HG02852 (cell line): ENCODE data around the gene XAGE5.
"Not testable (repeated sequence)": the region's sequence is repeated elsewhere in the genome, so short reads cannot be mapped to it uniquely, and the experiment has no call there.

Experiments used
- ATAC-seq: cut with Tn5 transposase; IDR thresholded peaks from one replicate; pipeline ENCODE4 v1.9.1; 2021; ENCODE audit warnings: mild to moderate bottlenecking, moderate library complexity; ENCODE audit not compliant: unreplicated experiment

Gene XAGE5

GRCh38 chrX:52811065-52811625, at the start of gene XAGE5:
XAGE5 (plus strand) TSS chrX:52811287; CDS start chrX:52812567, 1,280 bp downstream.
- no peak for ATAC-seq

DNA sequence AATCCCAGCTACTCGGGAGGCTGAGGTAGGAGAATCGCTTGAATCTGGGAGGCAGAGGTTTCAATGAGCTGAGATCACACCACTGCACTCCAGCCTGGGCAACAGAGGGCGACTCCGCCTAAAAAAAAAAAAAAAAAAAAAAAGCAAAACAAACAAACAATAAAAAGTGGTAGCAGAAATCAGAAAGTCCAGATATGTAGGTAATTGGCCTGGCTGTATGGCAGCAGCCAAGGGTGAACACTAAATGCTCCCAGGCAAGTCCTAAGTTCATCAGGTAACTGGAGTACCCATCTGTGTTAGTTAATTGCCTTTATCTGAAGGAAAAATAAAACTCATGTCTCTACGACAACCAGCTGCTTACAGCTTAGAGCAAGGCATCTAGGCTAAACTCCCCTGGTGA, 45.1 kb upstream of the XAGE5 start:
- not testable (repeated sequence) for ATAC-seq

- not testable (repeated sequence) for ATAC-seq
Measured at GRCh38 chrX:52773504-52773903, 37.6 kb upstream of the XAGE5 start.

- not testable (repeated sequence) for ATAC-seq
Measured at GRCh38 chrX:52797327-52797726, 13.8 kb upstream of the XAGE5 start, which contains the start of gene SPANXN5. SPANXN5 (minus strand) TSS chrX:52797427; CDS start chrX:52797348, 79 bp downstream.

DNA sequence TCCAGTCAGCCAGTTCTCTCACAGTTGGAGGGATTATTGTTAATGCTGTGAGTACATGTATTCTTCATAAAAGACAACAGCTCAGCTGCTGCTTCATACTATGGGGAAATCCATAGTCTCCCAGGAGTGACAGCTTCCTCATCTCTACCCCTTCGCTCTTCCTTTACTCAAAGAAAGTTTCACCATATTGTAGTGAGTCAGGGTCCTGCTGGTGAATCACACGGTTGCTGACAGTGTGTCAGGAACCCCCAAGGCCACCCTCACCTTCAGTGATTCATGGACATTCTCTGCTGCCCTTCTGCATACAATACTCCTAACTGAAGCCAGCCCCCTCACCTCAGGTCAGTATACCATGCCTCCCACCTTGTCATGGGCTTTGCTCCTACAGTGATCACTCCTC, 6.2 kb upstream of the XAGE5 start:
- ATAC-seq, result not testable (repeated sequence)

GRCh38 chrX:52819788-52820187, 8.7 kb downstream of the XAGE5 start:
- no peak for ATAC-seq

DNA sequence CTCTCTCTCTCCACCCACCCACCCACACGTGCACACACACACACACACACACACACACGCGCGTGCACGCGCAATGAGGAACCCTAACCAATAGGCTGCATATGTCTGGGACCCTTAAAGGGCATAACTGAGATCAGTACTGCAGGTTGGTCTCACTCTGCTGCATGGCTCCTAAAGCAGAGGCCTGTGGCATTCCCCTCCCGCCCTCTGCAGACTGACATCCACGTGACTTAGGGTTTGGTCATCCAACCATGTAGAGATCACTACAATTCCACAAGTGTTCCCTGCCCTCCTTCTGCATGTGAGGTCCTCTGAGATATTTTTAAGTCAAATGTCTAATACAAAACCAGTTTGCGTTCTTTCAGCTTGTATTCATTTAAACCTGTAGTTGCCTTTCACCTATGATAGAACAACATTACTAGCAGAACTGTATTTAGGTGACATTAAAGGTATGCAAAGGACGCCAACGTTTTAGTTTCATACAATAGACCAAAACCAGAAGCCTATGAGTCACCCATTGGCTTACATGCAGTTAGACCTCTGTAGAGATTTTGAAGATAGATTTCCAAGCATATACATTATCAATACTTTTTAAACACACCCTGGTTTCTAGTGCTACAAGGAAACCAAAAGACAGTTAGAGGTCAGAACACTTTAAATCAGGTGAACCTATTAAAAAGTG, 10.1 kb downstream of the XAGE5 start:
- ATAC-seq, result peak; percentile 60

- ATAC-seq, result no peak
Measured at GRCh38 chrX:52824608-52825007, 13.5 kb downstream of the XAGE5 start.

DNA sequence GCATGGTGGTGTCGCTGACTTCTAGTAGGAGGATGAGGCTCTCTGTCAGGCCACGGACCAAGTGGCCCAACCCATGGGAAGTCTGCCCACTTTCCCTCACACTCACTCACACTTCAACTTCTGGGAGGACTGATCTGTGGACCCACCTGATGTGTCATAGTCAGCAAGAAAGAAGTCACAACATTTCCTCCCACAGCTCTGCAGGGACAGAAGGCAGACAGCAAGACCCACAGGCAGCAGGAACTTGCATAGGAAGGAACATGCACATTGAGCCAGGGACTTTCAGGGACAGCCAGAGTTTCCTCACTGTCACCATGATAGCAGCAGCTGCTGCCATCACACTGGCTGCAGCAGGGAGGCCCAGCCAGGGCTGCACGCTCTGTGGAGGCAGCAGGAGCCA, 19.5 kb downstream of the XAGE5 start:
- no peak for ATAC-seq

GRCh38 chrX:52839137-52839536, 28.1 kb downstream of the XAGE5 start:
- no peak for ATAC-seq

- not testable (repeated sequence) for ATAC-seq
Measured at GRCh38 chrX:52843619-52844018, 32.5 kb downstream of the XAGE5 start.

DNA sequence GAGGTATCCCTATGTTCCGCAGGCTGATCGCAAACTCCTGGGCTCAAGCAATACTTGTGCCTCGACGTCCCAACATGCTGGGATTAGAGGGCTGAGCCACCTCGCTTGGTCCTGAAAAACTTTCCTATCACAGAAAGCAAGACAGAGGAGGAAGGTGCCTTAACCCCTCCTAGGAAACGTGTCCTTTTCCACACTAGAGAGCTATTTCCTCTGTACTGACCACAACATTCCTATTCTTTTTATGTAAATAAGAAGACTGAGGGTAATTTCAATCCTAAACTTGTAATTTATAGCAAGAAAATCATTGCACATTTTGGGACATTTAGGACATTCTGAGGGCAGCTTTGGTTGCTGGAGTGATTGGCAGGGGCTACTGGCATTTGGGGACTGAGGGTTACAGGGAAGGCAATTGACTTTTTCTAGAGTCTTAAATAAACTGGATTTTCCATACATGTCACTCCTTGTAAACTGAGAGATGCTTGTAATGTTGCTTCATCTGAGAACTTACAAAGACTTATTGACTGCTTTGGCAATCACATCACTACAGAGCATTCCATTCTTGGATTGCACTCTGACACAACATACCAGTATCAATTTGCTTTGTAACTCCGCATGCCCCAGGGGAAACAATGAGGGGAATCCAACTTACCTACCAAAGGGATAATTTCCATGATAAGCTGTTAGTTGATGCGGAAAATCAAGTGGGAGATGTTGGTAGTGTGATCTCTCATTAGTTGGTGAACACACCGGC, 41.2 kb downstream of the XAGE5 start:
- no peak for ATAC-seq

DNA sequence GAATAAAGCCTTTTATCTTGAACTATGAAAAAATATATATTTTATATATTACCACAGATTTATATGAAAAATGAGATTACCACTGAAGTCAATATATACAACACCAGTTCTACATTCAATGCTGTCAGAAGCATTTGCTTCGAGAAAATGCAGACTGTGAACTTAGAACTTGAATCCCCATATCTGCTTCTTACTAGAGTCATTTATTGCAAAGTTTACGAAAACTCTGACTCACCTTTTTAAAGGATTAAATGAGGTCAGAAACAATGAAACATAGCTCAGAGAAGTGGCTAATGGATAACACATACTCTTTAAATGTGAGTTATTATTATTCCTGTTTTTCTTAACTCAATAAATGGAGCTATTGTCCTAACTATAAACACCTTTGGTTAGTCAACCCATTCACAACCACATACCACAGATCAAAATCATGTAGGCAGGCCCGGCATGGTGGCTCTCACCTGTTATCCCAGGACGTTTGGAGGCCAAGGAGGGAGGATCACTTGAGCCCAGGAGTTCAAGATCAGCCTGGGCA, 46.0 kb downstream of the XAGE5 start:
- not testable (repeated sequence) for ATAC-seq

GRCh38 chrX:52865343-52865998, 54.4 kb downstream of the XAGE5 start:
- ATAC-seq, result no peak
